Measurements from ENCODE around the gene DDX17. TPM values are rescaled to one million over a fixed set of nuclear protein-coding genes. Genes with fewer than 3 reads are reported as not detected.
"Not testable (repeated sequence)": the region's sequence is repeated elsewhere in the genome, so short reads cannot be mapped to it uniquely, and the experiment has no call there.

DDX17 gene
- total RNA-seq, 1 experiment from 2014 or later, result 580 TPM

DNA sequence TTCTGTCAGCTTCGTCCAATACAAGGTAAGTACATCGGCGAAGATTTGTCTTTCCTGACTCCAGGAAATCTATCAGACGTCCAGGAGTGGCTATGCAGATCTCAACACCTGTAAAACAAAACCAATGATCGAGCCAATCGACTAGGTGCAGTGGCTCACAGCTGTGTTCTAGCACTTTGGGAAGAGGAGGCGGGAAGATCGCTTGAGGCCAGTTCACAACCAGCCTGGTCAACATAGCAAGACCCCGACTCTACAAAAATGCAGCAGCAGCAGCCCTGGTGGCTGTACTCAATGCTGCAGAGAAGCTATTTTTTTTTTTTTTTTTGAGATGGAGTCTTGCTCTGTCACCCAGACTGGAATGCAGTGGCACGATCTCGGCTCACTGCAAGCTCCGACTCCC, 11.2 kb downstream of the DDX17 start:
- in situ Hi-C loops (cut with HindIII; ENCODE audit: low sequenced_read_pairs), result no loop called here
- DNase-seq (ENCODE audit: low spot score), result no peak

DNA sequence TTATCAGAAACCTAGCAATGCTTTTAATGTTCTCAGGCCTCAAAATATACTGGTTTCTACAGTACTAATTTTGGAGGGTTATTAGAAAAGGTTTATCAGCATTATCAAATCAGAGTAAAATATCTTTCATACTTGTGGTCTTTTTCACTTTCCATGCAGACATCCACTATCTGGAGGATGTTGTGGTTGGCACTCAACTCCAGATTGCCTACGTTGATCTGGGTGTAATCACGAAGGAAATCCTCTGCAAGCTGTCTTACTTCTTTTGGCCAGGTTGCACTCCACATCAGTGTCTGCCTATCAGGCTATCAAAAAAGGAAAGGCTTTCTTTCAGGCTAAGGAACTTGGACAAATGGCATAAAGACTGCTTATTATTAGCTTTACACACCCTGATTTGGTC, 11.6 kb downstream of the DDX17 start:
- no peak for DNase-seq (ENCODE audit: low spot score)
- in situ Hi-C loops (cut with HindIII; ENCODE audit: low sequenced_read_pairs), result no loop called here

DNA sequence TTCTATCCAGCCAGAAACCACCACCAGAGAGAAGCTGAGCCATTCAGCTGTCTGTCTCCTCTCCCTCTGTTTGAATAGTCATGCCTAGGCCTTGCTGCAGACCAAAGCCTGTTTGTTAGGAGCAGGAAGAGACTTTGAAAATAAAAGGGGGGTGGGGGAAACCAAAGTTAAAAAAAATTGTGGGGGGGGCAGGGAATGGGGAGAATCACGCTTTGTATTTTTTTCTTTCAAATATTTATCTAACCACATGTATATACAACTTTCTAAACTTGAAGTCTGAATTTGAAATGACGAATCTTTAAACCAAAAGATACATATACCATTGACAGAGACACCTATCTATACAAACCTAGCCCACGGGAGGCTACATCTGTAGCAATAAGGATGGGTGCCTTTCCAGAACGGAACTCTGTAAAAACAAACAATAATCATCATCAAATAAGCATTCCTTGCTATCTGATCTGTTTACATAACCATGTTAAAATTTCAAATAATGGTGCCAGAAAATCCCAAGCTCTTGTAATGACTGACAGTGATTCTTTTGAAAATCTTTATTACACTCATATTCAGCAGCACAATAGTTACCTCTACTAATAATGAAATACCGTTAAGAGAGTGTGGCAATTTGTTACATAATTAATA, 14.3 kb downstream of the DDX17 start:
- in situ Hi-C loops (cut with HindIII; ENCODE audit: low sequenced_read_pairs), result no loop called here
- DNase-seq (ENCODE audit: low spot score), result no peak

DNA sequence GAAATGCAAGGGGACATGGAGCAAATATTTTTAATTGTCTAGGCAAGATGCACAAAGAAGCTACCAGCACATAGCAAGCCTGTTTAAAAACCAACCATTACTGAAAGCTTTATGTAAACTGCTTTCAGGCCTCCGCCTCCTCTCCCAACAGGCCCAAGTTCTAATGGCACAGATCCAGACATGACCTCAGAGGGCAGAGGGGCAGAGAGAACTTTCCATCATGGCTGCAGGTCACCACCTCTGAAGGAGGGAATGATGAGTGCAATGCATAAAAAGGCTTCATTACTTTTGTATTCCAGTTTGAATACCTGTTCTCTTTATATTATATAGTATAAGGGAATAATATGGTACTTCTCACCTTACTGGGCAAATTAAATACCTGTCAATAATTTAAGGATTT, 15.2 kb downstream of the DDX17 start:
- in situ Hi-C loops (cut with HindIII; ENCODE audit: low sequenced_read_pairs), result no loop called here
- no peak for DNase-seq (ENCODE audit: low spot score)

DNA sequence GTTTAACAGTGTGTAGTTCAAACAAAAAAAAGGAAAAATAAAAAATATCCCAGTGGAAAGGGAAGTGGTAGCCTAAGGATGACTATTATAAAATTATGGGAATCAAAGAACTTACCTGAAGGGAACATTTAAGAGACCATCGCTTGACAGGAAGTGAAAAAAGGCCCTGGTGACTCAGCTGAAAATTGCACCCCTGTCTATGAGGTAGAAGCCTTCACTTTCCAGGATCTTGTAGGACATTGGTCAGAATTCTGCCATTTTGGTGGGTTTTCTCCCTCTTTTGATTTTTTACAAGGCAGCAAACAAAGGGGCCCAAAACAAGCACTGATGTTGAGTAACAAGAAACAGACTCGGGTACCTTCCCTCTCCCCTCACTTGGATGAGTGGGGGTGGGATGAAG, 15.6 kb downstream of the DDX17 start:
- in situ Hi-C loops (cut with HindIII; ENCODE audit: low sequenced_read_pairs), result no loop called here
- no peak for DNase-seq (ENCODE audit: low spot score)

DNA sequence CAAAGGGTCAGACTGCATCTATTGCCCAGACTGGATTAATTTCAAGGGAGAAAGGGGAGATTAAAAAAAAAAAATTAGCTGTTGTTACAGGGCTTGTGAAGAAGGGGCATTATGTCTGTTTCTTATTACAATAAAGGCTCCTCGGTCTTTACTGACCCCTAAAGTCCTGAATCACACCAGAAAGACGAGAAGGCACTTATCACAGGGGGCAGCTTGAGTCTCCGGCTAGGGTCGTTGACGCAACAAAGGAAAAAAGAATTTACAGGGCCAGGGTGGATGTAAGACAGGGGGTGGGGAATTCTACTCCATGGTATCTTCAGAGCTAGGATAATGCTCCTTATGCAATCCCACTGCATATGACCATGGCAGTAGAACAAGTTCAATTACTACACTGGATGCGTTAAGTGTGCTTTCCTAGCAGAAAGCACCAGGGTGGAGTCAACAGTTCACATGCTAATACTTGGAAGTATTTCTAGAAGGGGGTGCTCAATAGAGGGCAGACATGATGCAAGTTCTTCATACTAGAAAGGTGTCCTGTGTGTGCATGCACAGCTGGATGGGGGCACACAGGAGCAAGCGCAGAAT, 16.5 kb downstream of the DDX17 start:
- in situ Hi-C loops (cut with HindIII; ENCODE audit: low sequenced_read_pairs), result no loop called here
- DNase-seq (ENCODE audit: low spot score), result no peak

DNA sequence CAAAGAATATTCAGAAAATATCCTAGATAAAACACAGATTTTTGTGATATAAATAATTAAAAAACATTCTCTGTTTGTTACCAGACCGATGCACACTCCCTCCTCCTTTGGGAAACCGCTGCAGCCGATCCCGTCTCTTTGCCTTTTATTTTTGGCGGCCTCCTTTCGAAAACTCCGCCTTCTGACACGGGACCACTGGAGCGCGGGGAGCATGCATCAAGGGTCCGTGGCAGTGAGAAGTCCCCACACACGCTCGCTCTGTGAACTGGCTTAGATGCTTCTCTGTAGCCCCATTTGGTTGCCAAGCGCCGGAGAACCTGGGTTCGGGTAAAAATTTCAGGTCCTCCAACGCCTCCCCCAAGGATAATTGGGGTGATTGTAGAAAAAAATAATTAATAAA, 17.0 kb downstream of the DDX17 start:
- in situ Hi-C loops (cut with HindIII; ENCODE audit: low sequenced_read_pairs), result no loop called here

DNA sequence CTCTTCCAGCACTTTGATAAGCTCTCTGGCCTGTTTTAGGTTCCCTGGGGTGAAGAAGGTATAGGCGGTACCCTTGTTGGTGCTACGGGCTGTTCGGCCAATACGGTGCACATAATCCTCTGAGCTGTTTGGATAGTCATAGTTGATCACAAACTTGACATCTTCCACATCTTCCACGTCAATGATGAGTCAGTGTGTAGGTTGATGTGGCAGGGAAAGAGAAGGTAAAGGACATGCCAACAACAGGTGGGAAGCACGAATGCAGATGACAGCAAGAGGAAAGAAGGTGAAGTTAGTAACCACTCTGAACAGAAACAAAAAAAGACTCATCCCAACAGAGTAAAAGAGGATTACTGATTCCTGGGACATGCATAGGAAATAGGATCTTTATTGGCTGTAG, 18.2 kb downstream of the DDX17 start:
- in situ Hi-C loops (cut with HindIII; ENCODE audit: low sequenced_read_pairs), result no loop called here
- DNase-seq (ENCODE audit: low spot score), result no peak

More for the DNA sequence above, 17.0 kb downstream of the DDX17 start:
- no peak for DNase-seq (ENCODE audit: low spot score)

DNA sequence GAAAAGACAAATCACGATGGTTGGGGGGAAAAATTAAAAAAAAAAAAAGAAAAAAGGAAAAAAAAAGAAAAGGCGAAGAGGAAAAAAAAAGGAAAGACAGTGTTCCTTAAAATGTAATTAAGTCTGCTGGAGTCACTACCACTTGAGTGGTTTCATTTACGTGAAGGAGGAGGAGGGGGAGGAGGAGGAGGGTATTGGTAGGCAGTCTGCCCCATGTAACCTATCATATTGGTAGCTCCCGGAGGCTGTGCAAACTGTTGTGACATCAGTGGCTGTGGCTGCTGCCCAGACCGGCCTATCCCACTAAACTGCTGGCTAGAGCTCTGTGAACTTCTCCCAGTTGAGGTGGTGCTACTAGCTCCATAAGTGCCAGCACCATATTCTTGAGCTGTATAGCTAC, 20.3 kb downstream of the DDX17 start:
- no peak for DNase-seq (ENCODE audit: low spot score)
- in situ Hi-C loops (cut with HindIII; ENCODE audit: low sequenced_read_pairs), result no loop called here

DNA sequence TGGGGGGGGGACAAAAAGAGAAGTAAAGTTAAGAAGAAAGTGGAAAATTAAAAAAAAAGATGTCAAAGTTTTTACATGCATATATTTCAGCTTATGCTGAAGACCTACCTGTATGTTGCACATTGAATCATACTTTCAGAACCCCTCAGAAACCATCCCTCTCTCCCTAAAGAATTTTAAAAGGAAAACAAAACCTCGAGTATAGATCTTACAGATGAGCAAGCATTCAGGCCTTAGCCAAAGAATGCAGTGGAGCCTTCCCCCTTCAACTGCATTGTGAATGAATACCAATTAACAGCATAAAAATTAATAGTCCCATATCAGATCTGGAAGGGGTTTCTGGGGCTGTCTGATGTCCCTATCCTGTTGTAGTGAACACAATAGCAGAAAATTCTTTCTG, 21.9 kb downstream of the DDX17 start:
- in situ Hi-C loops (cut with HindIII; ENCODE audit: low sequenced_read_pairs), result no loop called here
- DNase-seq (ENCODE audit: low spot score), result no peak

DNA sequence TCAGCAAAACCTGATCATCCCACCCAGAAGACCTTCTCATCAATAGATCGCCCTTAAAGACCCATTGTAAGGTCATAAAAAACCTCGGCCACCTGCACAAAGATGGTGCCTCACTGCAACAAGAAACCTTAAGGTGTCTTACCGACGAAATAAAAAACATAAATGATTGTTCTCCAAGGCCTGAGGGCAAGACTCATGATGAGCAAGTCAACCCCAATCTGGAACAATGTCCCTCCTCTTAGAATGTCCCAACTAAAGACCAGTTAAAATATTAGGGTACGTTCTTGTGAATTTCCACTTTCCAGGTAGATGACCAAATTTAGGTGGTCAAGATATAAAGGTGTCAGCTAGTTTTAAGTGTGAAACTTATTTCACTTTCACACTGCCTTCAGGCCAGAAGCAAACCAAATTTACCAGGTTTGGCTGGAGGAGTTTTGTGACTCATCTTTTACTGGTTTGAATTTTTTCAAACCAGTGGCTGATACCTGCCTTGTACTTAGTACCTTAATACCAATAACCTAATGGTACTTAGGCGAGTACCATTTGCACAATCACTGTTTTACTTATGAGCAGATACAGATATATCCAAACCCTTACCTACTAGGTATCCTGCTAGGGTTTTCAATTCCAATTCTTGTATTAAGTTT, 23.3 kb downstream of the DDX17 start:
- in situ Hi-C loops (cut with HindIII; ENCODE audit: low sequenced_read_pairs), result no loop called here
- no peak for DNase-seq (ENCODE audit: low spot score)

DNA sequence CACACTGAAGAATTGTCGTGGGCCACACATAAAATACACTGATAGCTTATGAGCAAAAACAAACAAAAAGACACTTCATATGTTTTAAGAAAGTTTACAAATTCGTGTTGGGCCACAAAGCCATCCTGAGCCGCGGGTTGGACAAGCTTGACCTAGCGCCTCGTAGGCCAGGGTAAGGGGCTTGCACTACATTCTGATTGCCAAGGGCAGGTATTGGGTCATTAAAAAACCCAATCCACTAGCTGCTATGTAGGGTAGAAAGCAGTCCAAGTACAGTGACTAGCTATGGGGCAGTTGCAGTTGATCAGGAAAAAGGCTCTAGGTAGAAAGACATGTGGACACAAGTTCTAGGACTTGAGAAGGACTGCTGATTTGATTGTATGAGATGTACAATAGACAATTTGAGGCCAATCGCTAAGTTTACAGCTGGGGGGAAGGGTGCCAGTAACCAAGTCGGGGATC, 24.2 kb downstream of the DDX17 start:
- in situ Hi-C loops (cut with HindIII; ENCODE audit: low sequenced_read_pairs), result no loop called here
- DNase-seq (ENCODE audit: low spot score), result no peak

DNA sequence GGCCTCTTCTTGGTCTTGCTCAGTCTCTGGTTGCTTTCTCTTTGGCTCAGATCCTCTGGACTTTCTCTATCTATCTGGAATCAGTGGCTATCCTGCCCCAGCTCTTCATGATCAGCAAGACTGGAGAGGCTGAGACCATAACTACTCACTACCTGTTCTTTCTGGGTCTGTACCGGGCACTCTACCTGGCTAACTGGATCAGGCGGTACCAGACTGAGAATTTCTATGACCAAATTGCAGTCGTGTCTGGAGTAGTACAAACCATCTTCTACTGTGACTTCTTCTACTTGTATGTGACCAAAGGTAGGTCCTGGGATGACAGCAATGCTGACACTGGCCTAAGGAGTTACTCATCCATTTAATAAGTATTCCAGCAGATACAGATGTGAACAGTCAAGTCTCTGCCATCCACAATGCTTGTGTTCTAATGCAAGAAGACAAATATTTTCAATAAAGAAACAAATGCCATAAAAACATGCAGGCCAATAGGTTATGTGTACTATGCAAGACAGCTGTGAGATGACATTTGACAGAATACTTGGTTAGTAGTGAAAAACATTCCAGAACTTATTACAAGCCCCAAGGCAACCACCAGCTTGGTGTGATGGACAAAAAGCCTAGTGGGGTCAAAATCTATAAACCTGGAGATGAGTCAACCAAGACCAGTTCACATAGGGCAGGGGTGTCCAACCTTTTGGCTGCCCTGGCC, 24.8 kb downstream of the DDX17 start:
- in situ Hi-C loops (cut with HindIII; ENCODE audit: low sequenced_read_pairs), result no loop called here
- DNase-seq (ENCODE audit: low spot score), result no peak

DNA sequence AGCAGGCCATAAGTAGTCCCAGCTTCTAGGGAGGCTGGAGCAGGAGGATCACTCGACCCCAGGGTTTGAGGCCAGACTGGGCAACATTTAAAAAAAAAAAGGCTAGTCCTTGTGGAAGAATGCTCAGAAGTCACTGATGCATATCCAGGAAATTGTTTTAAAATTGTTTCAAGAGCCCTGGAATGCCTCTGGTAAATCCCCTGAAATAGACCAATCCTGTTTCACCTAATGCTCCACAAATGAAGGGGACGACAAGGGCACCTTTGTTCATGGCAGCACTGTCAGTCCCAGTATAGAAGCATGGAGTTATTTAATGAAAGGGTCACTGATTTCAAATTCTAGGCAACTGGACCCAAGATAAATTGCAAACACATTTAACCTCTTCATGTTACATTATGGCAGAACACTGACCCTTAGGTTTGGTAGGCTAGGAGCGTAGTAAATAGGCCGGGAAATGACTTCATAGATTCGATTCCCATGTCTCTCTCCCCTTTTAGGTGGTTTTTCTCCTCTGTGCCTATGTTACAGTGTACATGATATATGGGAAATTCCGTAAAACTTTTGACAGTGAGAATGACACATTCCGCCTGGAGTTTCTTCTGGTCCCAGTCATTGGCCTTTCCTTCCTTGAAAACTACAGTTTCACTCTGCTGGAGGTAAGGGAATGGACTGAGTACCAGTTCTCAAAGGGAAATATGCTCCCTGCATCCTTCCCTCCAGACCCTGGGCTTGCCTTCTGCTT, 26.8 kb downstream of the DDX17 start:
- no peak for DNase-seq (ENCODE audit: low spot score)
- in situ Hi-C loops (cut with HindIII; ENCODE audit: low sequenced_read_pairs), result no loop called here

DNA sequence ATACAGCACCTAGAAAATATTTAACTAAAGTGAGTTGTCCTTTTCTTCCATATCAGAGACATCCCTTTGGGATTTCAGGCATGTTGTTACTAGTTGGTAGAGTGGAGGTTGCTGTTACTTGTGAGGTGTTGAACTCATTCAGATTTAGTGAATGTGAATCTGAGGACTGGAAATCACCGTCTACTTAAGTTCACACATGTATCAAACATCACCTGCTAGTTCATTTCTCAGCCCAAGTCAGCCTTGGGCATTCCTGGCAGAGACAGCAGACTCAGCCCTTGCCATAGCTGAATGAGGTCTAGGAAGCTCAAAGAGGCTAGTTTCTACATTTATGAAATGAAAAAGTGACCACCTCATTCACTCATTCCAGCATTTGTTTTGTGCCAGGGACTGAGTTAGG, 28.5 kb downstream of the DDX17 start:
- no peak for DNase-seq (ENCODE audit: low spot score)
- in situ Hi-C loops (cut with HindIII; ENCODE audit: low sequenced_read_pairs), result no loop called here

DNA sequence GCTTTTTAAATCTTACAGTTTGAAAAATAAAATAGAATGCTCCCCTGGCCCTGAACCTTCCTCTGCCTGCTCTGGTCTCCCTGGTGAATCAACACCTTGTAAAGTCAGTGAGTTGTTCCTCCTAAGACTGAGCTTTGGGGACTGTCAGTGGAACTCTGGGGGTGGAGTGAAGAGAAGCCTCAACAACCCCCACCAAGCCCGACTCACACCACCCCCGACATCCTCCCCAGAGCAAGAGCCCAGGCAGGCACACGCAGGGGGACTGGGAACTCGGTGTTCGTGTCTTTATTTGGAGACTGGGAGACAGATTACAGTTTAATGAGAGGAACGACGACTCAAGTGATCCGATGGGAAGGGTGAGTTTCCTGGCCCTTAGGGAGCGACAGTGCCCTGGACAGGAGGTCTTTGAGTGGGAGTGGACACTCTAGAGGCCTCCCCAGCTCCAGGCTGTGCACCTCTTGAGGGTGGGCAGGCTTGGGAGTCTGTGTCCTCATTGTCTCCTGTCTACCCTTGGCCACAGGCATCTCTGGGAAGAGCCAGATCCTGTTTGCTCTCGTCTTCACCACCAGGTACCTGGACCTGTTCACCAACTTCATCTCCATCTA, 32.0 kb downstream of the DDX17 start:
- no peak for DNase-seq (ENCODE audit: low spot score)
- in situ Hi-C loops (cut with HindIII; ENCODE audit: low sequenced_read_pairs), result no loop called here

DNA sequence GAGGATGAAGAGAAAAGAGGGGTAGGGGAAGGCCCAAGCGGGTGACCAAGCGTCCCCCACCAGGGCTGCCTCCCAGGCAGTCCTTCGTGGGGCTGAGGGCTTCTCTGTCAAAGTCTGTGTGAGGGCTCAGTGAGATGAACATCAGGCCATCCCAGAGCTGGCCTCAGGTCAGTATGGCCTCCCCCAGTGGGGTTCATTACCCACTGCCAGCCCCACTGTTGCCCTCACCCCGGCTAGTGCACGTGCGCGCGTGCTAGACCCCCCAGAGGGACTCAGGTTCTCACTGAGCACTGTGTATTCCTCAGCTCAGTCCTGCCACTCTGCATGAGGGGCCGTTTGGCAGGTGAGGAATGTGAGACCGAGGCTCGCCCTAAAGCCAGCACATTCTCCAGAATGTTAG, 34.9 kb downstream of the DDX17 start:
- no peak for DNase-seq (ENCODE audit: low spot score)
- in situ Hi-C loops (cut with HindIII; ENCODE audit: low sequenced_read_pairs), result no loop called here

DNA sequence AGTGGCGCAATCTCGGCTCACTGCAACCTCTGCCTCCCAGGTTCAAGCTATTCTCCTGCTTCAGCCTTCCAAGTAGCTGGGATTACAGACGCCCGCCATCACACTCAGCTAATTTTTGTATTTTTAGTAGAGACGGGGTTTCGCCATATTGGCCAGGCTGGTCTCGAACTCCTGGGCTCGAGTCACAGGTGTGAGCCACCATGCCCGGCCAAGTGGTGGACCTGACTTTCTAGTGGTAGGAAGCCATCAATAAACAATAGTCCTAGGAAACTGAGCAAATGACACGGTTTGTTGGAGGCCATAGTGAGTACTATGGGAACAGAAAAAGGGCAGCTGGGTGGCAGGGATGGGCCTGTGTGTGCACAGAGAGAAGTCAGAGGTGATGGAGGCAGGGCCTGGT, 35.9 kb downstream of the DDX17 start:
- DNase-seq (ENCODE audit: low spot score); in situ Hi-C loops (cut with HindIII; ENCODE audit: low sequenced_read_pairs): not testable (repeated sequence)

DNA sequence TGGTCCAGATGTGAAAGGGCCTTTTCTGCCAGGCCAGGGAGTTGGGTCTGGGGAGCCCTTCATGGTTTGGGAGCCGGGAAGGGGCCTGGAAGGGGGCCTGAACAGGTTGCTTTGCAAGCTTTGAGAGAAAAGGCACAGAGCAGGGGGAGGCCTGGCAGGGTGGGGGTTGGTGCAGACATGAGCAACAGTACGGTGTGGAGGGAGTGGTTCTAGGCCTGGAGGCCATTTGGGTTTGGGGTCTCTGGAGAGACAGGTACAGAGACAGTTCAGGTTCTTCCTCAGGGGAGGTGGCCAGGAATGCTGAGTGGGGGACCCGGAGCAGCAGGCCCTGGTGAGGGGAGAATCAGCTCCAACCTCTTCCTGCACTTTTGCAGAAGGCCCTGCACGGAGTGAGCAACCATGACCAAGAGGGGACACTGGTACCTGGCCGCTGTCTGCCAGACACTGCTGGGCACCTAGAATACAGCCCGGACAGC, 36.8 kb downstream of the DDX17 start:
- DNase-seq (ENCODE audit: low spot score), result no peak
- in situ Hi-C loops (cut with HindIII; ENCODE audit: low sequenced_read_pairs), result no loop called here
